Measurements from ENCODE around the gene SLBP.

The SLBP gene

DNA sequence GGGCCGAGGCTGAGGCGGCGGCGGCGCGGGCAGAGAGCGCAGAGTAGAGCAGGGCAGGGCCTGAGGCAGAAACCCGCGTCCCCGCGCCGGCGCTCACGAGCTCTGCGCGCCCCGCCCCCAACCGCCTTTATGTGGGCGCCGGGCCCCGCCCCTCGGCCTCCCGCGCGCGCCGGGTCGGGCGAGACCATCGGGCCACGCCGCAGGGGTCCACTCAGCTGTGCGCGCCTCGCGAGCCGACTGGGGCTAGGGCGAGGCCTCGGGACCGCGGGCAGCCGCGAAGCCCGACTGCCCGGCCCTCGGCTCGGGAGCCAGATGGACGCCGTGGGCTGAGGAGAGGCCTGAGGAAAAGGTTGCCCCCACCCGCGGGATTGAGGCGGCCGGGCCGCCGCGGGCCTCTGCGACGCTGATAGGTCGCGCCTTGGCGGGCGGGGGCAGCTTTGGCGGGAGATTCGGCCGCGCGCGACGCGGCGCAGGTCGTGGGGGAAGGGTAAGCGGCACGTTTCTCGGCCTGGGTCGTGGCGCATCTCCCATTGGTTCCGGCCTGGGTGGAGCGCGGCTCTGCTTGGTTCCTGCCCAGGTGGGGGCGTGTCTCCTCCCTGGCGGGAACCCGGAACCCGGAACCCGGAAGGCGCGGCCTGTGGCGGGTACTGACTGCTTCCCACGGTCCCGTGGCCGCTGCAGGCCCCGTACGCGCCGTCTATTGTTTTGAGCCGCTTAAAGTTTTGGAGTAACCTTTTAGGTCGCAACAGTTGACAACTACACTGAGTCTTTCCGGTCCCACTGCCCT, at the start of gene SLBP:
SLBP (minus strand) TSS at position 104 of the 787 bp plus-strand sequence. CDS start 131 bp downstream, outside the sequence.
- peak; percentile 99 for DNase-seq (ENCODE audit: low read depth in 2 of 2)

DNA sequence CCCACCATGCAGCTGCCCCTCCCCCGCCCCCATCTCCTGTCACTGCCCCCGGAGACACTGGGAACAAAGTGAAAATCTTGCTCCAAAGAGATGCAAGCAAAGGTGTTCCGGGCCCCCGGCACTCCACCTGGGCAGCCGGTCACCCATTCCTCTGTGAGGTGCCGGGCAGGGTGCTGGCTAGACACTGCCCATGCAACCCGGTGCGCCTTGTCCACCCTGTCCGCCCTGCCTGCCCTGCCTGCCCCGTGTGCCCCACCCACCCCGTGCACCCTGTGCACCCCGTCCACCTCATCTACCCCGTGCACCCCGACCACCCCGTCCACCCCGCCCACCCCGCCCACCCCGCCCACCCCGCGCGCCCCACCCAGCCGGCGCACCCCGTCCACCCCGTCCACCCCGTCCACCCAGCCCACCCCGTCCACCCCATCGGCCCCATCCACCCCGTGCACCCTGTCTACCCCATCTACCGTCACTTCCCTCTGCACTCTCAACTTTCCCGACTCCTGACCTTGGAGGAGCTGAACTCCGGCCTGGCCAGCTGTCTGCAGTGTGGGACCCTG, 49.1 kb upstream of the SLBP start:
- DNase-seq (ENCODE audit: low read depth in 2 of 2) = no peak

DNA sequence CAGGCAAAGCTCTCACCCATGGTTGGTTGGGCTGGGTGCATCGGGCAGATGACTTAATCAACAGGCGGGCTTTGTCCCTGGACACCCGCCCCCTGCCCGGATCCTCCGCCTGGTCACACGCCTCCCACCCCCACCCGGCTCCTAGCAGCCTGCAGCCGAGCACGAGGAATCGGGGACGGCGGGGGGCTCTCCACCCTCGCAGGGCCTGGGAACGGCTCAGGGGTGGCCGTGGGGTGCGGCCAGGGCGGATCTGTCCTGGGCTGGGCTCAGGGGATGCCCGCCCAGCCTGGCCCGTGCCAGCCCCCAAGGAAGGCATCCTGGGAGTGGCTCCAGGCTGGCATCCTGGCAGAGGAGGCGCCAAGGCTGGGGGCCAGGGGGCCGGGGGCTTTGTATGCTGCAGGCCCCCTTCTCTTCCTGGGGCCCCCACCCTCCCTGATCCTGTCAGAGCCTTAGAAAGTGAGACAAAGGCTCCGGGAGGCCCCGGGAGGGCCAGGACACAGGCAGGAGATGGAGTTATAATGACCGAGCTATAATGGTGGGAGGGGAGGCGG, 48.5 kb upstream of the SLBP start:
- DNase-seq (ENCODE audit: low read depth in 2 of 2) = no peak

DNA sequence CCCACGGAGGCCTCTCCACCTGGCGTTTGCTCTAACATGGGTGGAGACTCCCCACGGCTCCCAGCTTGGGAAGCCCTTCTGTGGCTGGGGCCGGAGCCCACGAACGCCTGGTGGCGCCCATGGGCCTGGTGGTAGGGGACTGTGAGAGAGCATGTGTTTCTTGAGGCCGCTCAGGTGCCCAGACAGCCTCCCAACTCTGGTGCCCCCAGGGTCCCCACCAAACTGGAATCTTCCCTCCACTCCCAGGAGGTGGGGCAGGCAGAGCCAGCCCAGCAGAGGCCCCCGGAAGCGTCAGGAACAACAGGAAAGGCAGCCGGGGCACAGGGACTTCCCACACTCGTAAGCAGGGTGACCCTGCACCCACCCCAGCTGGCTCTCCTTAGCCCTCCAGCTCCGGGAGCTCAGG, 47.7 kb upstream of the SLBP start:
- no peak for DNase-seq (ENCODE audit: low read depth in 2 of 2)

DNA sequence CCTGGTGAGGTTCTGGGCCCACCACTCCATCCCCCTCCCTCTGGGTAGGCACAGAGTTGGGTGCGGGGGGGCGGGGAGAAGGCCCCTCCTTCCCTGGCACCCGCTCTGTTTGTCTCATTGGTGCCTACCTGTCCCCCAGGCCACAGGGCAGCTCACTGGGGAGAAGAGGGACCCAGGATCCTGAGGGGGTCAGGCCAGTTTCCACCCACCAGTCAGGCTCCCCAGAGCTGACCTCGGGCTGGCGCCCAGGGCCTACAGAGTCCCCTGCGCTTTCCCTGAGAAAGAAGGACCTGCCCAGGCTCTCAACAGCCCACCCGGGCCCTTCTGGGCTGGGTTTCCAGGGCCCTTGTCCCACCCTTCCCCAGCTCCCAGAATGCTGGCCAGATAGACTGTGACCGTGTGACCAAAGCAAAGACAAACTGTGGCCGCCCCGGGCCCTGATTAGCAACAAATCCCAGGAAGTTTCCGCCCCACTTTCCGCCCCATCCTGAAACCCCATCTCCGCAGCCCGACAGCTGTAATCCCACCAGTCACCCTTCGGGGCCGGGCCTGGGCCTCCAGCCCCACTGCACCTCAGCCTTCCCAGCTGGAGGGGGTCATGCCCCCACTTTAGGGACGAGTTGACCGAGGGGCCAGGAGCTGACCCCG, 47.2 kb upstream of the SLBP start:
- DNase-seq (ENCODE audit: low read depth in 2 of 2) = no peak

DNA sequence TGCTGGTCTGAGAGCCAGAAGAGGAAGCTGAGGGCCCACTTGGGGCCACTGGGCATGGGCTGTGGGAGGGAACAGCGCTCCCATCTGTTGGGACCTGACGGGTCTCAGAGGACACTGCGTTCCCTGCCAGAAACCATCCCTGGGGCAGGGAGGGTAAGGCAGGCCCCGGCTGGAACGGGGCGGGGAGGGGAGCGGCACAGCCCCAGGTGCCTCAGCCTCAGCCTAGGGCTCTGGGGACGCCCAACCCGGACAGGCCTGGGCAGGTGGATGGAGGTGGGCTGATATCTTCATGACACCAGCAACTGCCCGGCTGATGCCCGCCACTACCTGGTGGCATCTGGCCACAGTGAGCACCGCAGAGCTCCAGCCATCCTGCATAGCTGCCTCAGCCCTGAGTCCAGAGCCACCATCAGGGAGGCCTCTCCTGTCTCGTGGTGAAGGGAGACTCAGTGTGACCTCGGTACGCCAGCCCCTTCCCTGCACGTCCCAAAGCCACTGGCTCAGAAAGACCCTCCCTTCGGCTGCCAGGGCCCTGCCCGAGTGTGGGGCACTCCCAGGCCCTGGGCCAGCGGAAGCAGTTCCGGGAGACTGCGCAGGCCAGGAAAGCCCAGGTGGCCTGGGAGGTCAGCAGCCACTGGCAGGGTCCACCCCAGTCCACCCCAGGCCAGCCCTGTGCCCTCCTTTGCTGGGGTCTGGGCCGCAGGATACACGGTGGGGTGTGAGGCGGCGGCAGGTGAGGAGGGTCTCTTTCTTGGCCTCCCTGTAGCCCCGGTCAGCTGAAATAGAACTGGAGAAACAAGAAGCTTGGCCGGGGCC, 46.4 kb upstream of the SLBP start:
- no peak for DNase-seq (ENCODE audit: low read depth in 2 of 2)

DNA sequence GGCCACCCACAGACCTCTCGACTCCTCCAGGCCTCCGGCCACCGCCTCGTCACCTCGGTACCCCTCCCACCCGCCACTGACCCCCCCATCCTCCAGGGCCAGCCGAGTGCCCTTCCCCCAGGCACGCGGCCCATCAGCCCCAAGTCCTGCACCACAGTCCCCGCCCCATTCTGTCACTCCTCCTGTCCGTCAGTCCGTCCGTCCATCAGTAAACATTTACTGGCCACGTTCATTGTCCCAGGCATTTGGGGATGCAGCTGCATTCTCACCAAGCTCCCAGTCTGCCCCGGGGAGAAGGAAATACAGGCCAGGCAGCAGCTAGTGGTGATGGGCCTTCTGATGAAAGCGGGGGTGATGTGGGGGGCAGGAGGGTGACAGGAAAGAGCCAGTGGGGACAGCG, 45.7 kb upstream of the SLBP start:
- no peak for DNase-seq (ENCODE audit: low read depth in 2 of 2)

DNA sequence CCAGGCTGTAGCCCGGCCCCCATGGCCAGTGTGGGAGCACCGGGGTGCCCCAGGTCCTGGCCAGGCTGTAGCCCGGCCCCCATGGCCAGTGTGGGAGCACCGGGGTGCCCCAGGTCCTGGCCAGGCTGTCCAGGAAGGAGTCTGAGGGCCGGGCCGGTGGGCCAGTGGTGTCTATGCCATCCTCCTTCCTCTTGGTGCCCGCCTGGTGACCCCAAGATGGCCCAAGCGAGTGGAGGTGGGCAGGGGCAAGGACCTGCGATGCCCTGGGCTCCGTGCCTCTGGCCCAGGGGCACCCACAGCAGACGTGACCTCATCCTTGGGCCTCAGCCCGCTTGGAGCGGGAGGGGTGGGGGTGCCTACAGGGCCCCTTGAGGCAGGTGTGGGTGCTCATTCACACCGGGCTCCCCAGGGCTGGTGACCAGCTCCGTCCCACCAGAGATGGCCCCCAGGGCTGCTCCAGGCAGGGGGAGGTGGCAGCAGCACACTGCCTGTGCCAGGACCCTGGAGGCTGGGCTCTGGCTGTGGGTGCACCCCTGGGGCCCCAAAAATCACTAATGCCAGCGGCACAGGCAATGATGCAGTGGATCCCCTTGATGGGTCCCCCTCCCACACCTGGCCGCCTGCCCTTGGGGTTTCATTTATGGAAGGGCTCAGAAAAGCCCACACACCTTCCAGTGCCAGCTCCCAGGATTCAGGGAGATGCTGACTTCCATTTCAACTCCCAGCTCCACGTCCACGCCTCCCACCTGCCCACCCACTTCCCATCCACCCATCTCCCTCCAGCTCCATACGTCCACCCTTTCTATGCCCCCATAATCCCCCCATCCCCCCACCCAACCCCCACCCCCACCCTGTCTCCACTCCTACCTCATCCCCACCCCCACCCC, 45.0 kb upstream of the SLBP start:
- DNase-seq (ENCODE audit: low read depth in 2 of 2) = no peak

DNA sequence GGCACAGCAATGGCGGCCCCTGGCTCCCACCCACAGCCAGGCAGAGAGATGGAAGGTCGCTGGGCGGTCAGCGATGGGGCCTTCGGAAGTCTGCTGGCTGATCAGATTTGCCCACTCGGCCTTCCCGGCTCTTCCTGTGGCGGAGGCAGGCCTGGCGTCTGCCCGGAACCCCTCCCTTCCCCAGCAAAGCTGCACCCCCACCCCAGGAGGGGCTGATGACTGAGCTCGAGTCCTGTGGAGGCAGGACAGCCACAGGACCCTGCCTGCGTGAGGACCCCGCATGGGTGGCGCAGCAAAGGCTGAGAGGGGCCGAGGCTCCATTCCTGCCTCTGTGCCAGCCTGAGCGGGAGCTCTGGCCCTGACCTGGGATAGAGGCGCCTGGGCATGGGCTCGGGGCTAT, 44.0 kb upstream of the SLBP start:
- no peak for DNase-seq (ENCODE audit: low read depth in 2 of 2)

DNA sequence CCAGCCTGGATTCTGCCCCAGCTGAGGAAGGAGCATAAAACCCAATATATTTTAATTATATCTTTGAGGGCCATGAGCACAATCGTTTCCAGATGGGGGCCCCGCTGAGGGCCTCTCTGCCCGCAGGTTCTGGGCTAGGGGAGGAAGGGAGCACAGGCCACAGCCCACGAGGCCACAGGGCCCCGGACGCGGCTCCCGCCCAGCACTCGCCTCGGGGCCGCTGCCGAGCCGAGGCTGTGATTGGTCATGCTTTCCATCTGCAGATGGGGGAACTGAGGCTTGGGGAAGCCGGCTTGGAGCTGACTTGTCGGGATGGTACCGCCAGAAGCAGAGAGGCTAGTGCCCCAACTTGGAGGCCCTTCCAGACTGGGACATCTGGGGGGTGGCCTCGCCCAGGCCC, 43.2 kb upstream of the SLBP start:
- no peak for DNase-seq (ENCODE audit: low read depth in 2 of 2)

DNA sequence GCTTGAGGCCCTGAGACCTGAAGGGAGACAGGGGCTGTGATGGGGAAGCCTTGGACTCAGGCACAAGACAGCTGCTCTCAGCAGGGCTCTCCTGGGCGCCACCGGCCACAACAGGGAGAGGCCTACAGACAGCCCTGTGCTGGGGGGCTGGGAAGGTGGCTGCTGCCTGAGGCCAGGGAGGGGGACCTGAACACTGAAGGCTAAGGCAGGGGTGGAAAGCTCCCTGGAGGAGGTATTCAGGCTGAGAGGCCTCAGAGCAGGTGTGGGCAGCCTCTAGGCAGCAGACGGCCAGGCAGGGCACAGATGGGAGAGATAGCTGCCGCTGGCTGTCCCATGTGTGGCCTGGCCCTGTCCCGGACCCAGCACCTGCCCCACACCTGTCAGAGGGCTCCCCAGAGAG, 42.2 kb upstream of the SLBP start:
- no peak for DNase-seq (ENCODE audit: low read depth in 2 of 2)

DNA sequence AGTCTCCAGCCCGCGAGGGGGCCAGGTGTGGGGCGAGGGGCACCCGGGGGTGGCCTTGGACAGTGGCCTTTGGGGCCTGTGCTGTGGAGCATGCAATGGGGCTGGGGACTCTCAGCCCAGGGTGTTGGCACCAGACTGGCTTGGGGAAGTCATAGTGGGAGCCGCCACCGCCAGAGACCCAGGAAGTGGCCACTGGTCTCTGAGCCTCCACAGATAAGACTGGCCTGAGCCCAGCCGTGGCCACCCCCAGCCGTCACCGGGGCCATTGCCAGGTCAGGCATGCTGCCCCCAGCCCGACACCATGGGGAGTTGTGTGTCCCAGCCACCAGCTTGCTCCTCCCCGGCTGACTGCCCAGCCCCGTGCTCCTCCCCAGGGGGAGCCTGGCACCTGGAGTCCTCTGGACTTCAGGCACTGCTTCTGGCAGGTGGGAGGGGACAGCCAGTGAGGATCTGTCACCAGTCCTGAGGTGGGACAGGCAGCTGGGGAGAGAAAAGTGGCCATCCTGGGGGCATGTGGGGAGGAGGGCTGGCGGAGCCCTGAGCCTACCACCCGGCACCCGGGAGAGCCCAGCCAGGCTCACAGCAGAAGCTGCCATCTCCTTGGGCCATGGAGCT, 41.7 kb upstream of the SLBP start:
- DNase-seq (ENCODE audit: low read depth in 2 of 2) = no peak

DNA sequence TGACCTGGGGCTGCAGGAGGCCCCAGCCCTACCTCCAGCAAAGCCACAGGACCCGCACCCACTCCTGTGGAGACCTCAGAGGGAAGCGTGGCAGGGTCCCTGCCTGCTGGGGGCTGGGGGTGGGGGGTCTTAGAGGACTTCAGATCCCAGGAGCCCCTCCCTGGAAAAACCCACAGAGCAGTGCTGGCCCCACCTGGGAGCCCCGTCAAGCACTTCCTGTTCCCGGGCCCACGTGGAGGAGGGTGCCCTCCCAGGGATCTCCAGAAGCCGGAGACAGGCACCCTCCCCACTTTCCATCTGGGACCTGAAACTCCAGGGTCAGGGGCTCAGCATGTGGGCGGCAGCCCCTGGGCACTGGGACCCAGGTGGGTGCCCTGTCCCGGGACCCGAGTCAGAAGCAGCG, 41.2 kb upstream of the SLBP start:
- no peak for DNase-seq (ENCODE audit: low read depth in 2 of 2)

DNA sequence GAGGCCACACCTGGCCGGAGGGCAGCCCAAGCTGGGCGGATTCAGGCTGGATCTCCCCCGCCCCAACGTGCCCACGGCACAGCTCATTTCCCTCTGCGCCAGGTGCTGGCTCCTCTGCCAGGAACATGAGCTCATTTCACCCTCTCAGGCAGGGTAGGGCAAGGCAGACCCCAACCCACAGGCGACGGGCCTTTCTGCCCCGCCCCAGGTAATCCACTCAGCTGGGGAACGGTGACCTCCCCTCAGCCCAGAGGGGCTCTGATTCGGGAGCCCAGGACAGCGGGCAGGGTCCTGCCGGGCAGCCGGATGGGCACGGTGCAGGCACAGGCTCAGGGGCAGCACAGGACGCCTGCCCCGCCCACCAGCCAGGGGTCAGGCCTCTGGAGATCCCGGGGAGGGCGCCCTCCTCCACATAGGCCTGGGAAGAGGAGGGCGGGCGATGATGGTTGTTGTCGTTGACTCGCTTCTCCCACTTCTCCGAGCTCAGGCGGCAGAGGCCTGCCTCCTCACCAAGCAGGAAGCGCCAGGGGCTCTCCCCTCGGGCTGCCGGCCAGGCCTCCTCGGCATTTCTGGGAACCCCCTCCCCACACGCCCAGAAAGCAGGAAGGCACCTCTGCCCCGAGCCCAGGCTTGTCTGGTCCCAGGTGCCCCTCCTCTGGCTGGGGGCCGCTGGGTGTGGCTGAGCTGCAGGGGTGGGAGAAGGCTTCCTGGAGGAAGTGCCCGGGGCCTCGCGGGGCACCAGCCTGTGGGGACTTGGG, 40.3 kb upstream of the SLBP start:
- DNase-seq (ENCODE audit: low read depth in 2 of 2) = peak in 1 of 2 experiments; percentile 30

DNA sequence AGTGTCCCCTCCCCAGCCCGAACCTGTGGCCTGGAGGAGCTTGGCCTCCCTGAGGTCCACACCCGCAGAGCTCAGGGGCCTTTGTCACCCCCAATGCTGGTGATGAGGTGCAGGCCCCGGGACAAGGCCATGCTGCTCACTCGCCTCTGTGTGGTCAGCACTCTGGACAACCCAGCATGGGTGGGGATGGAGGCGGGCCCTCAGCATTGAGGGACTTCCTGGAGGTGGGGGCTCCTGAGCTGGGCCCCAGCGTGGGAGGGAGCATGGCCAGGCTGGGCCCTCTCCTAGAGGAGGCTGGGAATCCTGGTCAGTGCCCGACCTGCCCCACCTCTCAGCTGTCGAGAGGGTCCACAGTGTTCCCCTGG, 39.8 kb upstream of the SLBP start:
- no peak for DNase-seq (ENCODE audit: low read depth in 2 of 2)

DNA sequence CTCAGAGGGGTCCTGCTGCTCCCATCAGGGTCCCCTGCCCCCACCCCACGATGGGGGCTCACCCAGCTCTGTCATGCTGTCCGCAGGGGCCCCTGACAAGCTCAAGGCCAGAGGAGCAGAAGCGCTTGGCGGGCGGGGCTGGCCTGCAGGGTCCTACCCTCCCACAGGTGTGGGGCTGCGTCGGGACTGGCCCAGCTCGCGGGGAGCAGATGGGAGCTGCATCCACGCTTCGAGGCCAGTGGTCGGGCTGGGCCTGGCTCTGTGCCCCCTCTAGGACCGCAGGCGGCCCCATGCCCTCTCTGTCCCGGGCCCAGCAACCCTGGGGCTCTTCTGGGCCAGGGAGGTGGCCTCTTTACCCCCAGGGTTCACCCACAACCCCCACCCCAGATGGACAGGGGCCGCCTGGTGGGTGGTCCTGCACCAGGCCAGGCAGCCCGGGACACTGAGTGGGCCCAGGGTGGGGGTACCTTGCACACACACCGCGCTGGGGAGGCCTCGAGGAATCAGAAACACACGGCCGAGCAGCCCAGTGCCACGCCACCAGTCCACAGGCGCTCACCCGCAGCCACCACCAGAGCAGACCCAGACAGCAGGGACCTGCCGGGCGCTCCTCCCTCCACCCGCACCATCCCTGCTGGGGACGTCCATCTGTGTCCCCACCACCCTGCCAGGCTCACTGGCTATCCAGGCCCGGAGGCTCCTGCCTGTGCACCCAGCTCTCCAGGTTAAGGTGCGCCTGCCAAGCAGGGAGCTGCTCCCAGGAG, 39.2 kb upstream of the SLBP start:
- DNase-seq (ENCODE audit: low read depth in 2 of 2) = no peak

DNA sequence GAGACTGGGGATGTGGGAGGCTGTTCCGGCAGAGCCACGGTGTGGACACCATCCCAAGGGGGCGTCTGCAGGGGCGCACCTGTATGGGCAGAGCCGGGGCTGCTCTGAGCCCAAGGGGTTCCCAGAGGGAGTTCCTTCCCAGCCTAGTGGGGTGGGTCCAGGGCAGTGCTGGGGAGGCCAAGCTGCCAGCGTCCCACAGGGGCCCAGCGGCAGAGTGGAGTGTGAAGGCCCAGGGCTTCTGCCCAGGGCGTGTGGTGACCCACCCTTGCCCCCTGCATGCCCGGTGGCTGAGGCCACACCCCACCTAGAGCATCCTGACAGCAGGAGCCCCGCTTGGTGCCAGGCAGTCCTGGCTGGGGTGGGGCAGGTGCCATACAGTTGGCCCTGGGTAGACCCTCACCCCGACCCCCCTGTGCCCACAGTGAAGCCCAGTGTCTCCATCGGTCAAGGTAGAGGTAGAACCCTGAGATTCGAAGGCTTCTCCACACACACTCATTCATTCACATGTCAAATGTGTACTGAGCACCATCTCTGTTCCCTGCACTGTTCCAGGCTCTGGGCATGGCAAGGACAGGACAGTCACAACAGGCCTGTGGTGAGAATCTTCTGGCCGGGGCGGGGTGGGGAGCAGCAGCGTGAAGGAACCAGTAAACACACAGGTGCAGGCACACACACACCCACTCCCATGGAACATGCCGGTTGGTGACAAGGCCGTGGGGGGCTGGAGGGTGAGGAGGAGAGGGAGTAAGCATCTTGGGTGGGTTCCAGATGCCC, 38.4 kb upstream of the SLBP start:
- no peak for DNase-seq (ENCODE audit: low read depth in 2 of 2)

DNA sequence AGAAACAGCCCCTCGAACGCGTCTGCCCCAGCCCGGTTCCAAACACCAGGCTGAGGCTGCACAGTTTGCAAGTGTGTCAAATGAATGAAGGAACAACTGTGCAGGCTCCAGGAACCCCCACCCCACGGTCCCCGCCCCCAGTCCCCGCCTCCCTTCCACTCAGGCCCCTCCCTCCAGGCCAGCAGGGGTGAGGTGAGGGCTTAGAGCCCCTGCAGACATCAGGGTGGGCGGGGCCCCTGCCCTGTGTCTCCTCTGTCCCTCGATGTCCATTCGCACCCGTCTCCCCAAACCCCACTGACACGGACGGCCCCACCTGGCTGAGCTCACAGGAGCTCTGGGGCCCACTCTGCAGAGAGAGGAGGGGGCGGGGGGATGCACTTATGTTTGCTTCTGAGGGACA, 37.7 kb upstream of the SLBP start:
- no peak for DNase-seq (ENCODE audit: low read depth in 2 of 2)

All from stimulated activated CD4-positive, alpha-beta T cell treated with anti-CD3 and anti-CD28 coated beads, Interleukin-12 subunit alpha, Interleukin-12 subunit beta, amount 100 ng/mL, for 24 hours (primary cell).